Astrocyte of the cerebellum (primary cell): ENCODE data around the gene CTSA.

Source experiments
- DNase-seq: peaks from one replicate; pipeline ENCODE4 v3.0.0-alpha.2; 2011; ENCODE audit warnings: low read depth
- H3K4me3 ChIP-seq: 2 replicates; pipeline ENCODE4 v1.5.1; 2011; ENCODE audit warnings: mild to moderate bottlenecking, low read depth, low read length, moderate library complexity
- CTCF ChIP-seq: IDR thresholded peaks from 2 replicates; pipeline ENCODE4 v1.5.1; 2012; ENCODE audit warnings: low read length, low read depth, moderate library complexity, mild to moderate bottlenecking; ENCODE audit errors: missing control alignments
- in situ Hi-C: cut with HindIII; loops from 2 replicates; pipeline ENCODE4 v1.10.0; 2017; ENCODE audit warnings: low sequenced_read_pairs

Gene CTSA

GRCh38 chr20:45902199-45902701, 11.1 kb downstream of the CTSA start:
- TF ChIP-seq CTCF: no peak
- in situ Hi-C loops: no loop called here
- no peak for DNase-seq
- no peak overlapping the region for H3K4me3 ChIP-seq

- TF ChIP-seq CTCF: no peak
- DNase-seq: no peak
- H3K4me3 ChIP-seq: no peak overlapping the region
- in situ Hi-C loops: no loop called here
These were observed 13.7 kb downstream of the CTSA start for GRCh38 chr20:45904583-45905504.

GRCh38 chr20:45905505-45906079, 14.5 kb downstream of the CTSA start:
- no peak for TF ChIP-seq CTCF
- no peak for DNase-seq
- in situ Hi-C loops: no loop called here
- no peak overlapping the region for H3K4me3 ChIP-seq

- no peak for TF ChIP-seq CTCF
- DNase-seq: no peak
- H3K4me3 ChIP-seq: no peak overlapping the region
- in situ Hi-C loops: no loop called here
These were observed 16.2 kb downstream of the CTSA start for GRCh38 chr20:45907219-45907948.

GRCh38 chr20:45908084-45908483, 16.9 kb downstream of the CTSA start:
- in situ Hi-C loops: no loop called here
- no peak for TF ChIP-seq CTCF
- no peak overlapping the region for H3K4me3 ChIP-seq
- DNase-seq: no peak

- in situ Hi-C loops: no loop called here
- no peak overlapping the region for H3K4me3 ChIP-seq
- TF ChIP-seq CTCF: no peak
- DNase-seq: no peak
These were observed 18.2 kb downstream of the CTSA start for GRCh38 chr20:45909336-45909808.
